ENCODE data around the gene JAKMIP3. TPM values are rescaled to one million over a fixed set of nuclear protein-coding genes. Genes with fewer than 3 reads are reported as not detected.

Gene JAKMIP3
- total RNA-seq, 1 experiment from 2014 or later = 0.07 TPM

DNA sequence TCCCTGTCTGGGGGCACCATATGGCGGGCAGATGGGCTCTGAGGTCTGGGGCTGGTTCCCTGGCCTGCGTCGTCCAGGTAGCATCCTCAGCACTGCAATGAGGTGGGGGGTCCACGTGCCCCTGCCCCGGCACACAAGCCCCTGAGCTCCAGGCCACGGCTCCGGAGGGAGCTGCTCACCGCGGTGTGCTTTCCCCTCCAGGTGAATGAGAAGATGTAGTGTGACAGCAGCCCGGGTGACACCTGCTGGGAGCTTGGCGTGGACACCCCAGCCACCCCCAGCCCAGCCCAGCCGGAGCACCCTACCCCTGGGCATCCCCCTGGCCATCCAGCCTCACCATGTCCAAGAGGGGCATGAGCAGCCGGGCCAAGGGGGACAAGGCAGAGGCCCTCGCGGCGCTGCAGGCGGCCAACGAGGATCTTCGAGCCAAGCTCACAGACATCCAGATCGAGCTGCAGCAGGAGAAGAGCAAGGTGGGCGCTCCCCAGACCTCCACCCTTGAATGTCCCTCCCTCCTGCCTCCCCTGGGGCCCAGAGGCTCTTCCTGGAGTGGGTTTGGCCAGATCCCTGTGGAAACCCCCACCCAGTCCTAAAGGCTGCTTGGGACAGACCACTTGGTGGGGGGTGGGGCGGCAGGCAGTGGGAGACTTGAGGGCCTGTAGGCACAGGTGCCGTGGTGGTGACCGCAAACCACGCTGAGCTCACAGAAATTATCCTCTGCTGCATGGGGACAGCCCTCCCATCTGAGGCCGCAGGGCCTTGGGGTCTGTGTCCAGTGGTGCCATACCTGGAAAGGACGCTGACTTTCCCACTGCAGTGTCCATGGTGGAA, 38.9 kb downstream of the JAKMIP3 start:
- H3K27ac ChIP-seq (ENCODE audit: low read length) = no peak overlapping the region
- H3K4me3 ChIP-seq (ENCODE audit: low read length) = no peak overlapping the region
- no peaks in the 10 kb centered on the region for H3K9me2 ChIP-seq (replicated peaks; ENCODE audit: insufficient read depth, low read length)
- no peaks in the 10 kb centered on the region for H3K36me3 ChIP-seq (ENCODE audit: insufficient read depth, low read length)
- H3K79me2 ChIP-seq (ENCODE audit: low read length) = no peaks in the 10 kb centered on the region
- no peaks in the 10 kb centered on the region for H3K4me1 ChIP-seq (ENCODE audit: low read length)
- H2AFZ ChIP-seq (ENCODE audit: low read length) = no peak overlapping the region
- H3K9me3 ChIP-seq (ENCODE audit: low read length) = no peaks in the 10 kb centered on the region
- no peak for DNase-seq
- H3K27me3 ChIP-seq (ENCODE audit: low read length) = no peaks in the 10 kb centered on the region
- H3K4me2 ChIP-seq (ENCODE audit: low read depth, low read length, poor library complexity, severe bottlenecking) = no peak overlapping the region
- no peak overlapping the region for H3K9ac ChIP-seq (ENCODE audit: low read length)
- H4K20me1 ChIP-seq (ENCODE audit: insufficient read depth, low read depth, low read length) = no peaks in the 10 kb centered on the region

DNA sequence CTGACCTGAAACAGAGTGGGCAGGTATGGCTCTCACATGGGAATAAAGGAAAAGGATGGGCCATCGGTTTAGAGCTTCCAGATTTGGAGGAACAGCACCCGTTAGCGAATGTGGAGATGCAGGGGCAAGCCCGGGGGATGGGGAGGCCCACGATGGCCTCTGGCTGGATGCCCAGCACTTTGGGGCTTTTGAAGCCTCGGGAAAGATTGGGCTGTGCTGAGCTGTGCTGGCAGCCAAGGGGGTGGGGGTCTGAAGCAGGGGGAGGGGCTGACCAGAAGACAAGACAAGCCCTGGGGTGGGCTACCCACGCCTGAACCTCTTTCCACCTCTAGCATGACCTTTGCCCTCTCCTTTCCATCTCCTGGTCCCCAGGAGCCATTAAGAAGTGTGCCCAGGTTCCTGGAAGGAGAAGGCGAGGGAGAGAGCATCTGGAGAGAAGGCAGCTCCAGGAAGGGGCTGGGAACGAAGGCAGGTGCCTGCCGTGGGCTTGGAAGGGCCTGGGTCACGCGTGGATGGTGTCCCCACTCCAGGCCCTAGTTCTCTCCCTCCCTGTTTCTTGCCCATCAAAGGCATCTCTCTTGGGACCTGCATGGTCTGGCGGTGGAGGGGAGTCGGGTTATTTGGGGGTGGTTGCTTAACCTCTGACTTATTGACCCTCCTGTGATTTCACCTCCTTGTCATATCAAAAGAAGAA, 39.7 kb downstream of the JAKMIP3 start:
- Histone ChIP-seq H3K27ac (ENCODE audit: low read length) (no peak overlapping the region), H3K9ac (ENCODE audit: low read length) (no peak overlapping the region), H3K4me3 (ENCODE audit: low read length) (no peak overlapping the region), H3K27me3 (ENCODE audit: low read length) (no peaks in the 10 kb centered on the region), H3K4me1 (ENCODE audit: low read length) (no peaks in the 10 kb centered on the region), H3K36me3 (ENCODE audit: insufficient read depth, low read length) (no peaks in the 10 kb centered on the region), H3K79me2 (ENCODE audit: low read length) (no peaks in the 10 kb centered on the region), H2AFZ (ENCODE audit: low read length) (no peak overlapping the region), H3K9me2 (replicated peaks; ENCODE audit: insufficient read depth, low read length) (no peaks in the 10 kb centered on the region), H3K4me2 (ENCODE audit: low read depth, low read length, poor library complexity, severe bottlenecking) (no peak overlapping the region), H3K9me3 (ENCODE audit: low read length) (no peaks in the 10 kb centered on the region), H4K20me1 (ENCODE audit: insufficient read depth, low read depth, low read length) (no peaks in the 10 kb centered on the region)
- DNase-seq = no peak

DNA sequence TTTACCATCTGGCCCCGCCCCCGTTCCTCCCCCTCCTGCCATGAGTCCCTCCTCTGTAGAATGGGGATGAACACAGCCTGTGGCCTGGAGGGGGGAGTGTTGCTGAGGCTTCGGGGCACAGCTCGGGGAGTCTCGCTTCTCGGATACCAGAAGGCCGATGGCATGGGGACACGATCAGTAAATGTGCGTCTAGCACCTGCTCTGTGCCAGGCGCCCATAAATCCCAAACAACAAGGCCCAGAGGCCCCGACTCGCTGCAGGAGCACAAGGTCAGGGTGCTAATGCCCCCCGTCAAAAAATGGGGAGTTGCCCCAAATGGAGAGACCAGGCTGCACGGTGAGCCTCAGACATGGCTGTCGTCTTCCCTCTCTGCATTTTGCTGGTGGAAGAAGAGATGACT, 40.7 kb downstream of the JAKMIP3 start:
- no peak overlapping the region for H3K27ac ChIP-seq (ENCODE audit: low read length)
- no peaks in the 10 kb centered on the region for H4K20me1 ChIP-seq (ENCODE audit: insufficient read depth, low read depth, low read length)
- H3K27me3 ChIP-seq (ENCODE audit: low read length) = no peaks in the 10 kb centered on the region
- H3K9me2 ChIP-seq (replicated peaks; ENCODE audit: insufficient read depth, low read length) = no peaks in the 10 kb centered on the region
- no peak overlapping the region for H3K4me3 ChIP-seq (ENCODE audit: low read length)
- H3K79me2 ChIP-seq (ENCODE audit: low read length) = no peaks in the 10 kb centered on the region
- no peak overlapping the region for H2AFZ ChIP-seq (ENCODE audit: low read length)
- H3K9ac ChIP-seq (ENCODE audit: low read length) = no peak overlapping the region
- H3K4me1 ChIP-seq (ENCODE audit: low read length) = no peaks in the 10 kb centered on the region
- no peaks in the 10 kb centered on the region for H3K9me3 ChIP-seq (ENCODE audit: low read length)
- H3K36me3 ChIP-seq (ENCODE audit: insufficient read depth, low read length) = no peaks in the 10 kb centered on the region
- no peak overlapping the region for H3K4me2 ChIP-seq (ENCODE audit: low read depth, low read length, poor library complexity, severe bottlenecking)
- DNase-seq = no peak

DNA sequence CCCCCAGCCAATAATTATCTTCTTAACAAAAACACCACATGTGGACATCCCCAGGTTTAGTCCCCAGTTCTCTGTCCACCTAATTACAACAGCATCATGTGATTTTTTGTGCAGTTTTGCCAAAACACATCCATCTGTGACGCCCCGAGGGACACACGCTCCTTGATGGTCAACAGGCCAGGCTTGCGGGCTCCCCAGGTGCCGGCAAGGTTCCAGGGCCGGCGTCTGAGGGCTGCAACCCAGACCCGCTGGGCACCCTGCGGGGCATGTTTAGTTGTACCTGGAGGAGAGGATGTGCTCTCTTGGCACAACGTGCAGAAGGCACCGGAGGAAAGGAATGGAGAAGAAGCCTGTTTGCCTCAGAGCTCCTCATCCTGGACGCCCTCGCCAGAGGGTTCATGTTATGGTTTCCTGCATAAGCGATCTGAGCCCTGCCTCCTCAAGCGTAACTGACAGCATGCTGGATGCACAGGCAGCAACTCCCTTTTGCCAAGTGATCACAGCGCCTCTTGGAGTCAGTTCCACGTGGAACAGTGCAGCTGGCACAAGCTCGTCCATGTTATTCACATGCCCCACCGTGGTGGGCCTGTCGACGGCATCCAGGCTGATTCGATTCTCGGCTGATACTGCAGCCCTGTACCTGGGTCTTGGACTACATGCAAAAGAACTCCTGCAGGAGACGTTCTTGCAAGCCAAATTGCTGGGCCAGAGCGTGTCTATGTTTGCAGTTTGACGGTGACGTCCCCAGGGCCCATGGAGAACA, 41.6 kb downstream of the JAKMIP3 start:
- Histone ChIP-seq H3K9me2 (replicated peaks; ENCODE audit: insufficient read depth, low read length) (no peaks in the 10 kb centered on the region), H3K27me3 (ENCODE audit: low read length) (no peaks in the 10 kb centered on the region), H2AFZ (ENCODE audit: low read length) (no peak overlapping the region), H3K4me1 (ENCODE audit: low read length) (no peaks in the 10 kb centered on the region), H3K27ac (ENCODE audit: low read length) (no peak overlapping the region), H3K4me3 (ENCODE audit: low read length) (no peak overlapping the region), H3K79me2 (ENCODE audit: low read length) (no peaks in the 10 kb centered on the region), H3K36me3 (ENCODE audit: insufficient read depth, low read length) (no peaks in the 10 kb centered on the region), H4K20me1 (ENCODE audit: insufficient read depth, low read depth, low read length) (no peaks in the 10 kb centered on the region), H3K4me2 (ENCODE audit: low read depth, low read length, poor library complexity, severe bottlenecking) (no peak overlapping the region), H3K9ac (ENCODE audit: low read length) (no peak overlapping the region), H3K9me3 (ENCODE audit: low read length) (no peaks in the 10 kb centered on the region)
- no peak for DNase-seq

DNA sequence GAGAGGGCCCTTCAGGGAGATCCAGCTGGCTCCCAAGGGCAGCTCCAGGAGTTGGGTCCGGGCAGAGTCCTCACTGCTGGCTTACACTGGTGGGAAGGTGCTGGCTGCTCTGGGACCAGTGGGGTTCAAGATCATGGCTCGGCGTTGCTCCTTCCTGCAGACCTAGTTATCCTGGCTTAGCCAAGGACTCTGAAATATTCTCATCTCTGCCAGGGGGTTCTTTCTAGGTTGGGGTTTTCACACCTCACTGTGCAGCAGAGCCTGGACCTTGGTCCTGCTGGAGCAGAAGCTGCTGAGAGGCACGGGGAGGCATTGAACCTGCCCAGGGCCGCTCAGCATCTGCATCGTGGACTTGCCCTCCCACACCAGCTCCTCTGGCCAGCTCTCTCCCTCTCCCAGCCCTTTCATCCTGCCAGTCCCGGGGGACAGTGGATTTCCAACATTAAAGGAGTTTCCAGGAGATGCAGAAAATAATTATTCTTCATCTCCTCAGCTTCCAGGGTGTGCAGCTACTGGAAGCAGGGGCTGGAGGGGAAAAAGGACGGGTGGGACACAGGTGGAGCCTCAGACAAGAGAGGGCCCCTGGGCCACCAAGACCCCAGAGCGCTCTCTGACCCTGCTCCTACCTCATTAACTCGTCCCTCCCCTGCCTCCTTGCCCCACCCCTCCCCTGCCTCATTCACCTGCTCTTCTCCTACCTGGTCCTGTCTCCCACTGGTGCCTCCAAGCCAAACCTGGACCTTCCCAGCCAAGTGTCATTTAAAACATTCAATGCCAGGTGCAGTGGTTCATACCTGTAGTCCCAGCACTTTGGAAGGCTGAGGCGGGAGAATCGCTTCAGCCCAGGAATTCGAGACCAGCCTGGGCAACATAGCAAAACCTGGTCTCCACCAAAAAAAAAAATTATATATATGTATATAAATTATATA, 42.5 kb downstream of the JAKMIP3 start:
- no peaks in the 10 kb centered on the region for H3K27me3 ChIP-seq (ENCODE audit: low read length)
- no peaks in the 10 kb centered on the region for H3K79me2 ChIP-seq (ENCODE audit: low read length)
- H3K9ac ChIP-seq (ENCODE audit: low read length) = no peak overlapping the region
- DNase-seq = no peak
- no peaks in the 10 kb centered on the region for H3K9me2 ChIP-seq (replicated peaks; ENCODE audit: insufficient read depth, low read length)
- H4K20me1 ChIP-seq (ENCODE audit: insufficient read depth, low read depth, low read length) = no peaks in the 10 kb centered on the region
- H3K27ac ChIP-seq (ENCODE audit: low read length) = no peak overlapping the region
- no peak overlapping the region for H2AFZ ChIP-seq (ENCODE audit: low read length)
- H3K4me2 ChIP-seq (ENCODE audit: low read depth, low read length, poor library complexity, severe bottlenecking) = no peak overlapping the region
- no peaks in the 10 kb centered on the region for H3K9me3 ChIP-seq (ENCODE audit: low read length)
- no peaks in the 10 kb centered on the region for H3K4me1 ChIP-seq (ENCODE audit: low read length)
- H3K4me3 ChIP-seq (ENCODE audit: low read length) = no peak overlapping the region
- H3K36me3 ChIP-seq (ENCODE audit: insufficient read depth, low read length) = no peaks in the 10 kb centered on the region

DNA sequence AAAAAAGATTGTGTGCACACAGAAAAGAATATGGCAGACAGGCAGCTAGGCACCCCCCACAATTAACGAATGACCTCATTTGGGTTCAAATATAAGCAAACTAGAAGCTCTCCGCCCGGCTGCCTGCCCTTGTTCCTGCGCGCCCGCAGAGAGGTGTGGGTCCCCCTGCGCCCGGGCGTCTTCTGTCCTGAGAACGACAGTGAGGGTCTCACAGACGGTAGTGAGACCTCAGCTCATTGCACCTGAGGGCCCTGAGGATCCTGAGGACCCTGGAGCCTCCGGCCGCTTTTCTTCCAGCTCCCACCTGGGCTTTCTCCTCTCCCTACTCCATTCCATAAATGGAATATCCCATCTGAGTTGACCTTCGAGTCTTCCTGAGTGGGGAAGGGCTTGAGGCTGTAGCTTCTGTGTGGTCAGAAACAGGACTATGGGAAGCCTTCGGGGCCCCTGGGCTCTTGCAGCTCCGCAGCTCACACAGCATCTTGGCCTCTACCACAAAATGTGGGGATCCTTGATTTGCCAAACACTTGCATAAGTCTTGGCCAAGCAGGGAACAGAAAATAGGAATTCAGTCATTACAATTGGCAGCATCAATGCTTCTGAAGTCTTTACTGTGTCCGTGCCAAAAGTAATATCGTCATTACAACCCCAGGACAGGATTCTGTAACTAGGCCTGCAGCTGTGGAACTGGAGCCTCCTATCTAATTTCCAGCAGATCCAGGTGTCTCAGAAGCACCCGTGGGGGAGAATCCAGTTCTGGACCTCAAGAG, 43.8 kb downstream of the JAKMIP3 start:
- no peak overlapping the region for H3K9ac ChIP-seq (ENCODE audit: low read length)
- no peaks in the 10 kb centered on the region for H4K20me1 ChIP-seq (ENCODE audit: insufficient read depth, low read depth, low read length)
- H3K4me3 ChIP-seq (ENCODE audit: low read length) = no peak overlapping the region
- H2AFZ ChIP-seq (ENCODE audit: low read length) = no peak overlapping the region
- no peak overlapping the region for H3K4me2 ChIP-seq (ENCODE audit: low read depth, low read length, poor library complexity, severe bottlenecking)
- no peak for DNase-seq
- H3K27ac ChIP-seq (ENCODE audit: low read length) = no peak overlapping the region
- no peaks in the 10 kb centered on the region for H3K36me3 ChIP-seq (ENCODE audit: insufficient read depth, low read length)
- H3K4me1 ChIP-seq (ENCODE audit: low read length) = no peaks in the 10 kb centered on the region
- H3K79me2 ChIP-seq (ENCODE audit: low read length) = no peaks in the 10 kb centered on the region
- H3K9me3 ChIP-seq (ENCODE audit: low read length) = no peaks in the 10 kb centered on the region
- H3K27me3 ChIP-seq (ENCODE audit: low read length) = no peaks in the 10 kb centered on the region
- no peaks in the 10 kb centered on the region for H3K9me2 ChIP-seq (replicated peaks; ENCODE audit: insufficient read depth, low read length)

DNA sequence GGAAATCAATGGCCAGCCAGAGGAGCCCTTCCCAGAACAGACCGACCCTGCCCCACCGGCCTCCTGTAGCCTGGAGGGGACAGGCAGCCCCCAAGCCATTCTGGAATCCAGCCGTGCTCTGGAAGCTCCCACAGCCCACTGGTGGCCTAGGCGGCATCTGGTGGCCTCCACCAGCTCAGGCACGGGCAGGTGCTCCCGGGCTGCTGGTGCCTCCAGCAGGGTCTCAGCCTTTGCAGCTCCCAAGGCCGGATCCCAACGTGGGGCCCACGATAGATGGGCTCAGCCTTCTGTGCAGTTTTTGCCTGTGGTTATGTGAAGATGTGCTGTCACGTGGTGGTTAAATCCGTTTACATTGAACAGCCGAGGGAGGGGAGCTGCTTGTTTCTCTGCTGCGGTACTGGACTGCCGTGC, 44.4 kb downstream of the JAKMIP3 start:
- Histone ChIP-seq H3K36me3 (ENCODE audit: insufficient read depth, low read length) (no peaks in the 10 kb centered on the region), H3K79me2 (ENCODE audit: low read length) (no peaks in the 10 kb centered on the region), H3K9me2 (replicated peaks; ENCODE audit: insufficient read depth, low read length) (no peaks in the 10 kb centered on the region), H2AFZ (ENCODE audit: low read length) (no peak overlapping the region), H3K9me3 (ENCODE audit: low read length) (no peaks in the 10 kb centered on the region), H3K4me1 (ENCODE audit: low read length) (no peaks in the 10 kb centered on the region), H3K9ac (ENCODE audit: low read length) (no peak overlapping the region), H3K27me3 (ENCODE audit: low read length) (no peaks in the 10 kb centered on the region), H4K20me1 (ENCODE audit: insufficient read depth, low read depth, low read length) (no peaks in the 10 kb centered on the region), H3K4me3 (ENCODE audit: low read length) (no peak overlapping the region), H3K4me2 (ENCODE audit: low read depth, low read length, poor library complexity, severe bottlenecking) (no peak overlapping the region), H3K27ac (ENCODE audit: low read length) (no peak overlapping the region)
- DNase-seq = no peak

Measured in Karpas-422 (cell line).